ENCODE data around the gene IPCEF1.
"Not testable (repeated sequence)": the region's sequence is repeated elsewhere in the genome, so short reads cannot be mapped to it uniquely, and the experiment has no call there.

The IPCEF1 gene

DNA sequence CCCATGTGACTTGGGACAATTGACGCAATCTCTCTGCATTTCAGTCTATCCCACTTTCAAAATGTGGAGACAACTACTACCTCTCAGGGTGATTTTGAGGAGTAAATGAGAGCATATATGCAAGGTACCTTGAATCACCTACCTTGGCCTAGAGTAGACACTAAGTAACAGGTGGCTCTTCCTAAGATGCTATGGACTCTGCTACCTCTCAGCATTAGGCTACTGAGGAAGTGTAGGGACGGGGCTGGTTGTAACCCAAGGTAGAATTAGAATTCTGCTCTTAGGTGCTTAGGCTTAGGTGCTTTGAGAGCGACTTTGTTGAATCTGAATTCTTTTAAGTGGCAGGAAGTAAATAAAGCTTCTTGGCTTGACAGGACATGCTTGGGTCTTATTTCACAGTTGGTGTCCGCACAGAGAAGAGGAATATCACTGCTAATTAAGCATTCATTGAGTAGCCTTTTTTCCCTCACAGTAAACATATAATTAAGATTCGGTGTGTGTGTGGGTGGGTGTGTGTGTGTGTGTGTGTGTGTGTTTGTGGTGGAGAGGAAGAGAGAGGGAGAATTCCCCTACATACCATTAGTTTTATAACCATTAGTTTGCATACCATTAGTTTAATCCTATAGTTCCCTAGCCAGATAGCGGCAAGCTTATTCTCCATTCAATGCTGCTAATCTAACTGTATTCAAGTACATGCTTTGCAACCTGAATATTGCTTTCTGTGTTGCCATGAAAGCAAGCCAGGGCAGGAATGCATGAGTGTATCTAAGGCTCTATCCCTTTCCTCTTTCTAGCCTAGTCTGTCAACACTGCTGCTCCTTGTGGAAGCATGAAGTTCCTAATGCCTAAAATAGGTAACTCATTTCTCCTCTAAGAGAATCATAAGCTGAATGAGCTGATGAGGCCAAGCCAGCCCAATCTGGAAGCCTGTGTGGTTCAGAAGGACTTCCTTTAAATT is 112.5 kb downstream of the IPCEF1 start:
- DNase-seq, result no peak

DNA sequence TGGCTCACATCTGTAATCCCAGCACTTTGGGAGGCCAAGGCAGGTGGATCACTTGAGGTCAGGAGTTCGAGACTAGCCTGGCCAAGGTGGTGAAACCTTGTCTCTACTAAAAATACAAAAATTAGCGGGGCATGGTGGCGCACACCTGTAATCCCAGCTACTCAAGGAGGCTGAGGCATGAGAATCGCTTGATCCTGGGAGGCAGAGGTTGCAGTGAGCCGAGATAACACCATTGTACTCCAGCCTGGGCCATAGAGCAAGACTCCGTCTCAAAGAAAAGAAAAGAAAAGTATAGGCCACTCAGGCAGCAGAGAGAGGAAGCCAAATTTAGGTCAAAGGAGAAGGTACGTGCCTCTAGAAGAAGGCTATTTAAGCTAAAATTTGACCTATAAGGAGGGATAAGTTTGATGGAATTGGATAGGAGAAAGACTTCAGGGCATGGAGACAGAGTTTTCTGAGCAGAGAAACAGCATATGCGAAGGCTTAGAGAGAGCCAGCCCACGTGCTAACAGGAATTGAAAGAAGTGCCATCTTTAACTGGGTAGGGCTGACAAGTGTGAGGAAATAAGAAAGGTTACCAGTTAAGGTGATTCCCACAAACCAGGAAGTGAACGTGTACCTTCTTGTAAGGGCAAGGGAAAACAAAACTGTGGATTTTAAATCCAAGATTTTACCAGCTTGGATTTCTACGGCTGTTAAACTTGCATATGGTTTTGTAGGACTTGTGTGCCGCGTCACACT is 113.8 kb downstream of the IPCEF1 start:
- DNase-seq, result no peak

DNA sequence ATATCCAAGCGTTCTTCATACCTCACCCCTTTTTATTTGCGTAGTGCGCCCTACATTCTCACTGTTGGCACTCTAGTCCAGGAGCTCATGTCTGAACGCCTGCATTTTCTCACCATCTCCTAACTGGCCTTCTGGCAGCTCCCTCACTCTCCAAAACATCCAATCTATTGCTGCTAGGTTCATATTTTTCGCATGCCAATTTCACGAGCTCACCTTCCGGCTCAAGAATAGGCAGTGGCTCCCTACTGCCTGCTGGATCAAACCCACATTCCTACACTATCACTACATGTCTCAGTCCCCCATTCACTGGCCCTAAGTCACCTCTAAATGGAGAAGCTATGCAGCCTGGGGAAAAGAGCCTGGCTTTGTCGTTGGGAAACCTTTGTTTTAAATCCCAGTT is 115.0 kb downstream of the IPCEF1 start:
- DNase-seq, result no peak

DNA sequence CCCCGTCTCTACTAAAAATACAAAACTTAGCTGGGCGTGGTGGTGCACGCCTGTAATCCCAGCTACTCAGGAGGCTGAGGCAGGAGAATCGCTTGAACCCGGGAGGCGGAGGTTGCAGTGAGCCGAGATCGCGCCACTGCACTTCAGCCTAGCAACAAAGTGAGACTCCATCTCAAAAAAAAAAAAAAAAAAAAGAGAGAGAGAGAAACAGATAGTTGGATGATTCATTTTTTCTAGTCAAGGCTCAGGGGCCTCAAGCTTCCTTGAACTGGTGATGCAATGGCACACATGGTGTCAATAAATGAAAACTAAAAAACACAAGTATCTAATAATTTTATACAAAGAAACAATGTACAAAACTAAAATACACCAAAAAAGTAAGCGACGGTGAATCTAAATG is 115.5 kb downstream of the IPCEF1 start:
- not testable (repeated sequence) for DNase-seq

DNA sequence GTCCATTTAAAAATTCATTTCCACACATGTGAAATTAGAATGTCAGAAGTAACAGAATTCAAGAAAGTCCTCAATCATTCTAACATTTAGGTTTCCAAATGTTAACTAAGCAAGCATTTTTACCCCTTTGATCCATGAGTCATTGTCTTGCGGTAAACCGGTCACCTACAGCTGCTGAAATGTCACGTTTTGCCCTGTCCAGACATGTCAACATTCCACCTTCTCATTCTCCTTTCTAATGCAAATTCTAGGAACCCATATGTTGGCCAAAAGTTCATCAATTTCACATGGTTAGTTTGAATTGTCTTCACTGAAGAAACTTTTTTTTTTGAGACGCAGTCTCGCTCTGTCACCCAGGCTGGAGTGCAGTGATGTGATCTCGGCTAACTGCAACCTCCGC is 117.2 kb downstream of the IPCEF1 start:
- DNase-seq, result no peak

DNA sequence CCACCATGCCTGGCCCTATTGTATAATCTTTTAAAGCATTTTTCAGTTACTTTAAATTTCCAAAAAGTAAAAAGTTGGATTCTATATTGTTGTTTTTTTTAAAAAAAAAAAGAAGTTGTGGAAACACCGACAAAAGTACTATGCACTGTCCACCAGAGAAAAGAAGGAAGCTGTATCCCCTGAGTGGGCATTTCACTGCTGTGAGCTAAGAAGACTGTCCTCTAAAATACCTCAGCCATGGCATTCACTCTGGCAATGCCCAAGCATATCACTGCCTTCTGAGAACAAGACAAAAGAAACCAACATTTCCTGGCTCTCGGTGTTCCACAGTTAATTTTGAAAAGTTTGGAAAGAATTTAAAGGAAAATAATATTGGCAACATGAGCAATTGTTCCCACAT is 117.8 kb downstream of the IPCEF1 start:
- DNase-seq, result no peak

DNA sequence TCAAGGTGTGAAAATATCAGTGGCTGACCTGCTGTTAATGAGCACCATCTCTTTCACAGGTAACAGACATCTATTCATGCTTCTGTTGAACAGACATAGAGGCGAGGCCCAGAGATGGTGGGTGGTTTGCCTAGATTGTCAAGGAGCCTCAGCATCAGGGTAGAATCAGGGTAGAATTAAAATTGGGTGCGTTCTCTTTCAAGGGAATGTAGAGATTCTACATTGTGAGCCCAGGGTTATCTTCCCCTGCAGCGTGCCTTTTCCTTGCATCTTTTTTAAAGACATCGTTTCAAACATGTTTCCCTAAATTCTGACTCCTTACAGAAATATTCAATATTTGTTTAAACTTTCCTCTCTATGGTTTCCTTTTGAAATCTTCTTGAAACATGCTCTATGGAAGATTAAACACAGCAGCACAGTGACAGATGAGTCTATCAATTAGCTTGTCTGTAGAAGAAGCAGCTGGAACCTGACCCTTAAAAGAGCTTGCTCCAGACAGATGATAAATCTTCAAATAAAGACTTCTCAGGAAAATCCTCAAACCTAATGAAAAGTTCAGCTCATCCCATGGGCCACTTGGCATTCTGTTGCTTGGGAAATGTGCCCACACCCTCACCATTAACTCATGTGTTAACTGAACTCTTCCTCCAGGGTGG is 119.8 kb downstream of the IPCEF1 start:
- DNase-seq, result no peak

DNA sequence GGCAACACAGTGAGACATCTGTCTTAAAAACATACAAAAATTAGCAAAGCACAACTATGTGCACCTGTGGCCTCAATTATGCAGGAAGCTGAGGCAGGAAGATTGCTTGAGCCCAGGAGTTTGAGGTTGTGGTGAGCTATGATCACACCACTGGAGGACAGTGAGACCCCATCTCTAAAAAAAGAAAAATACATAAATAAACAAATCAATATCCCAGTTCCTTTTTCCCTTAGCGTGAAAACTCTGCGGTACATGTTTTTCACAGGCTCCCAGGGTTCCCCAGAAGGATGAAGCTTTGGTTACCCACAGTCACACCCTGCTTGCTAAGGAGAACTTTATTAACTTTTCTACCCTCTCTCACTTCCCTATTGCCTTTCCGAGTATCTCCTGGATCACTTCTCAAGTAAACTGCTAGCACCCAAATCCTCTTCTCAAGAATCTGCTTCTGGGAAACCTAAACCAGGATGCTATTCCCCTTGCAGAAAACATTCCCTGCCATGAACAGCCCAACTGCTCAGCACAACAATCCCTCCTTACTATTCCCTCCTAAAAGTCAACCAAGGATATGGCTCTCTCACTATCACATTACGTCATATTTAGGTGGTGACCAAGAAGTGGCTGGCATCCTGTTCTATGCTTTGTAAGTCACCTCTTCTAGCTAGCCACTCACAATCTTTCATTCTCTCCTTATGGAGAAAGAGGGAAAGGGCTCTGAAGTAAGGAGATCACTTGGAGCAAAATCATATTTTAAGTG is 122.4 kb downstream of the IPCEF1 start:
- DNase-seq, result no peak

DNA sequence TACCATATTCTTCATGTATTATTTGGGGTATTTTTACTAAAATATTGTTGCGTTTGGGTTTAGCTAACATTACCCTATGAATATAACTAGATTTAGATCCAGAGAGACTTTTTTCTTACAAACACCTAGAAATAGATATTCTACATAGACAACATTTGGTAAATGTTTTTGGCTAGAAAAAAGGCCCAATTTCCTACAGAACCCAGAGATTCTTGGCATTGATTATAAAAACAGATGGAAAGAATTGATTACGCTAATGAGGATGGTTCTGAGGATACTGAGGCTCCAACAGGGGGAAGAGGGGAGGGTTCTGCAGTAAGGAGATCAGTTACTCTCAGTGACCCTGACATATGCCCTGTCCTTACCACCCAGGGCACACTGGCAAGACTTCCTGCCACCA is 123.2 kb downstream of the IPCEF1 start:
- DNase-seq, result no peak

DNA sequence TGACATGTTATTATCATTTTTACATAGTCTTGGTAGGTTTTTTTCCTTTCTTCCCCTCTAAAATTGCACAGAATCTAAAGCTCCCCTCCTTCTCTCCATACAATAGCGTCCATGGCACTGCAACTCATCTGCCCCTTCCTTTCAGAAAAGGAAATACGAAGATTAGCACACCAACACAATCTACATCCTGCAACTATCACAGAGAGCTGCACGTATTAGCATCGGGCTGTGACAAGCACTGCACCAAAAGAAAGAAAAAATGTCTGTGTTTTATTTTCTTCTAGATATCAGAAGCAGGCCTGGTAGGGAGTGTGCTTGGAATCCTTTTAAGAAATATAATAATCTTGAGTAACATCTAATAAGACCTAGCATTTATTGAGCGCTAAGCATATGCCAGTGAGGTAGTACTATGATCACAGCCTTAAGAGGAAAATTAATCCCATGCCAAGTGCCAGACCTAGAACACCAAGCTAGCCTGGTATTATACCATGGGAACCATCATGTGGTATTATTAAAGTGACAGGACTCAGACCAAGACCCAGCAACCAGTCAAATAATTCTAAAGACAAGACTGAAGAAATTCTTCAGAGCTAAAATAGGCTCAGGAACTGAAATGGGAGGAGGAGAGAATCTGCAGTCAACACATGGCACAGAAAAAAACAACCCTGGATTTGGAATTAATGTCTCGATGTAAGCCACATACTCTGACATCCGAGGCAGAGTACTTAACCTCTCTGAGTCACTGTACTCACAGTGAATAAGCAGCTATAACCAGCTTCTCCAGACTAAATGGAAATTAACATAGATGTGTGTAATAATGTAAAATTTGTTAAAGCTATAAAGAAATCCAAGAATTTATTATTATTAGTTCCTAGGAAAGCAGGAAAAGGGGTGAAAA is 124.3 kb downstream of the IPCEF1 start:
- no peak for DNase-seq

DNA sequence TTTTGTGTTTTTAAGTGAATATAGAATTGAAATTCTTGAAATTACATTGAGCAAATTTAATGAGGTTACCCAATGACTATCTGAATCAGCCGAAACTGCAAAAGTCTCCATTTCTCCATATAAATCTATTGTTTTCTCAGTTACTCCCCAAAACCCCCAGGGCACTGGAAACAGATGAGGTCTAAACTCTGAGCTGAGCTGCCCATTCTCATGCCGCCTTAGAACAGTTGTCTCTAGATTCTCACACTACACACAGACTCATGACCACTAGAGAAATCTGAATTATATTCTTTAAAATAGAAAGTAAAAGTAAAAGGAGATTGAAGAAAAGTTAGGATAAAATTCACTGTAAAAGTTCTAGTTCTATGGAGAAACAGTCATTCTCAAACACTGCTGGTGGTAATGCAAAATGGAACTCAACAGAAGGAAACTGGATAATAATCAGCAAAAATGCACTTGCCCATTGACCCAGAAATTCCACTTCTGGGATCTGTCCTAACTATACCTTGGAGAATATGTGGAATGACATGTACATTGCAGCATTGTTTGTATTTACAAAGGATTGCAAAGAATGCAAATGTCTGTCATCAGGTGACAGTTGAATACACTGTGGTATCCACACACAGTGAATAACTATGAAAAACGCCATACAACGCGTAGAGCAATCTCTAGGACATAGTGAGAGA is 125.5 kb downstream of the IPCEF1 start:
- DNase-seq, result no peak

DNA sequence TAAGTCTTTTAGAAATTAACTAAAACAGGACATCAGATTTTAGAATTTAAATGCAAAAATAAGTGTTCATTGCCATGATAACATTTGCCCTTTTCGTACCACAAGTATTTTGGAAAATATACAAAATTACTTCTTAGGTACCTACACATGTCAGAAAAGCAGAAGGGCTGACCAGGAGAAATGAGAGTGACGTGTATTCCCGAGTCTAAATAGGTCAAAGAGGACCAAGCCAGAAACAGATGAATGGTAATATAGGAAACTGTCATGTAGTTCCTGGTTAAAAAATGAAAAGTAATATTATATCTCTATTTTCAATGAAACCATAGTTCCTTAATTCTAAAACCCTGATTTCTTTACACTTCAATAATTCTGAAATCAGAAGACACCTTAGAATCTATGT is 126.2 kb downstream of the IPCEF1 start:
- DNase-seq, result no peak

DNA sequence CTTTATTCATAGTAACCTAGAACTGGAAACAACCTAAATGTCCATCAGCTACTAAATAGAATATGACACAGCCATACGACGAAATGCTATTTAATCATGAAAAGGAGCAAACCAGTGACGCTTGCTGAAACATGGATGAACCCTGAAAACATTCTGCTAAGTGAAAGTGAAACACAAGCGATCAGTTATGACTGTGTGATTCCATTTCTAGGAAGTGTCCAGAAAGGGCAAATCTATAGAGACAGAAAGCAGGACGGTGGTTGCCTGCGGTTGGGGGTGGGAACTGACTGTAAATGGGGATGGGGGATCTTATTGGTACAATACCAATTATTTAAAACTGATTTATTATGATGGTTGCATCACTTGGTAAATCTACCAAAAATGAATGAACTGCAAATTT is 126.8 kb downstream of the IPCEF1 start:
- no peak for DNase-seq

DNA sequence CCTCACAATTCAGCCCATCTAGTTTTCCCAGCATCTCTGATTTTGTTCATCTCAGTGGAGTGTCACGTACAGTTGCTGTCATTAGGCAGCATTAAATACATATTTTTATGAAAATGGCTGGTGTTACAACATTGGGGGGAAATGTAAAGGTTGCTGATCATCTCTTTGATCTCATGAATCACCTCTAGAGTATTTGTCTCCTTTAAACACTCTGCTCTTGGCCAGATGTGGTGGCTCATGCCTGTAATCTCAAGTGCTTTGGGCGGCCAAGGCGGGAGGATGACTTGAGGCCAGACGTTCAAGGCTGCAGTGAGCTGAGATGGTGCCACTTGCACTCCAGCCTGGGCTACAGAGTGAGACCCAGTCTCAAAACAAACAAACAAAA is 128.1 kb downstream of the IPCEF1 start:
- DNase-seq, result no peak

DNA sequence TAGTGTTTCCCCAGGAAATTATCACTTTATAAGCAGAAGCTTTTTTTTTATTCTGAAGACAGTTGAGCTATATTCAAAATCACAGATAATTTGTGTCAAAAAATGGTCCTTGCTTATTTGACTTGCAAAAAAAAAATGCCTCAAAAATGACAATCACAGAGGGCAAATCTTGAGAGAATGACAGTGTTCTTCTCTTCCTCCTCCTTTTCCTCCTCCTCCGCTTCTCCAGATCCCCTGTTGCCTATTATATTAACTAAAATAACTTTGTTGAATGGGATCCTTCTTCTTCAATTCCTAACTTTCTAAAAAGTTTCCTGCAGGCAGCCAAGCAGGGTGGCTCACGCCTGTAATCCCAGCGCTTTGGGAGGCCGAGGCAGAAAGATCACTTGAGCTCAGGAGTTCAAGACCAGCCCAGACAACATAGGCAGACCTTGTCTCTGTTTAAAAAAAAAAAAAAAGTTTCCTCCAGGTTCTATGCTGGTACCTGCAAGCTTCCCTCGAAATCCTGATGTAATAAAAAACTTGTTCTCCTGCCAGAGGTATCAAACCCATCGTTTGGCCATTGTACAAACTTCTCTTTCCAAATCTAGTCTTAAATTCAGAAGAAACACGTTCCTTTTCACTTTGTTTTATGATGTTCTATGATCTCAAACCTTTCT is 128.6 kb downstream of the IPCEF1 start:
- DNase-seq, result no peak

DNA sequence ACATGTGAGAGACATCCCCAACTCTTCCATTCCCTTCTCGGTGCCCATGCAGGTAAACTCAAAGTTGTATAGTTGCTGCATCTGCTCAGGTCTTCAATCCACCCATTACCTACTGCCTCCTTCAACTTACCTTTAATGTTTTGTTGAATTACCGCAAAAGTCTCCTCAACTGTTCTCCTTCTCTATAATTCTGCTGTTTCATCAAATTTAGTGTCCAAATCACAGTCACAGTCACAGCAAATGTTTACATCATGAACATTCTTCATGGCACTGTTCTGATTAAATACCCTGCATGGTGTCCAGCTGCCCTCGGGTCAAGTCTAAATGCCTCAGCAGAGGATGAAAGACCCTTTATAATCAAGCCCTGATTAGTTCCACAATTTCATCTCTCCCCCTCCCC is 130.1 kb downstream of the IPCEF1 start:
- DNase-seq, result no peak

DNA sequence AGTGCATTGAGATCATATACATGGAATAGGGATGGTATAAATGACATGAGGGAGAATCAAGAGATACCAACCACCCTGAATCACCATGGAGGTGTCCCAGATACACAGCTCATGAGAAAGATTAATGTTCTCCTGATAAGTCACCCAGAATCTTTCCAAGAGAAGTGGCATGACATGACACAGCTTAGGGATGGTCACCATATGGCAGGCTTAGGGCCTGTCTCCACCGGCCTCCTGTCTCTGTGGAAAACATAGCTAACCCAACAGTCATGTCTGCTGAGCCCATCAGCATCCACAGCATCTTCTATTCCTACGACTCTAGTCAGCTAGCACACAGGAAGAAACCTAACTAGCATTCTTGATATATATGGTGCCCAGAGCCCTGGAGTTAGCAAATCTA is 133.3 kb downstream of the IPCEF1 start:
- DNase-seq, result peak; percentile 54

DNA sequence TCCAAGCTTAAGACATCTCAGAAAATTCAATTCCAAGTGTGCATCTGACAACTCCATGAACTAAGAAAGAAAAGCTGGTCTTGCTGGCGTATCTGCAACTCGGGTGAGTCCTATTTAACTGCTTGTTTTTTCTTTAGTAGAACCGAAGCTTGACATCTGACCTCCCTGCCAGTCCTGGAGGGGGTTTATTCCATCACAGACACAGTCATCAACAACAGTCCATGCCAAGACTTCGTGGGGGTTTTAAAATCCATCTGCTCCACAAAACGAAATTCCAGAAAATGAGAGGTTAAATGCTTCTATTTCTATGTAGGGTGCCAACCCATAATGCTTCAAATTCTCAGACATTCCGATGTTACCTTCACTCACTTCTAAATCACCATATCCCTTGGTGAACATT is 133.9 kb downstream of the IPCEF1 start:
- DNase-seq, result no peak

DNA sequence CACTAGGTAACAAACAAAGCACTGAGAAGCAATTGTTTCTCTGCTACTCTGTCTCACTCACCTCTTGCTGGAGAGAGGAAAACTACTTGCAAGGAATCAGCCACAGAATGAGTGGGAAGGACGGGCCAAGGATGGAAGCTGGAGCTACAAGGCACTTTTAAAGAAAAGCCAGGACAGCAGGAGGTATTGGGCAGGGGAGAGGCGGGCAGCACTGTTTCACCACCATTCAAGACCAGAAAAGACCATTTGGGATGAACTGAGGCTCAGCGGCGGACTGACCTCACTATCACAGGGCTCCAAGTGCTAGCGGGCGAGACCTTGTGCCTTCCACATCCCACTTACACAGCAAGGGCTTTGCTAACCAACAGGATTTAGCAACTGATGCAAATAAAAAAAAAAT is 137.4 kb downstream of the IPCEF1 start:
- no peak for DNase-seq

DNA sequence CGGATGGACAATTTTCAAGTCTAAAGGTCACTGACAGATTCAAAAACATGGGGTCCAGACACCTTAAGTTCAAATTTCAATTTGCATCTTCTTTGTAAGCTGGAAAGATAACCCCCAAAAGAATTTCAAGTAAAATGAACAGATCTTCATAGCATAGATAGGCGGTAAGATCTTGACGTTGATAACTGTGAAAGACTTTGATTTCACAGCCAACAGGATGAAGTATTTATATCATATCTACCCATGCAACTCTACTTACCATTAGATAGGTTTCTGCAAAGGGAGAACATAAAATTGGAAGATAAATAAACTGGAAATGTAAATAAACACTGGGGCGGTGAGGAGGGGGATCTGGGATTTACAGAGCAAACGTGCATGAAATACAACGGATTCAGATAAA is 137.8 kb downstream of the IPCEF1 start:
- DNase-seq, result no peak

DNA sequence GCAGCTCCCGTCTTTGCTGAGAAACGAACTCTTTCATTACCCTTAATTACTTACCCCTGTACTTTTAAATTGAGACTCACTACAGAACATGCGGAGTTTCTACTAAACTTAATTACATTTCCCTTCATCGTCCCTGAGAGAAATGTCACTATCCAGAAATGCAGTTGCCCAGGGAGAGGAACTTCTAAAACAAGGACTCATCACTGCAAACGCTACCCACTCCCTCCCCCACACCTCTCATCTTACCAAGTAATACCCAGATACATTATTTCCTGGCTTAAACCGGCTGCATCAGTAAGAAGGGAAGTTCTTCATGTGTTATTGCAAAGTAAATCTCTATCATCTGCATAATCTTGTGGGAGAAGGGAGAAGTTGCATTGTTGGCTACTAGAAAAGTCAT is 138.3 kb downstream of the IPCEF1 start:
- no peak for DNase-seq

Measured in NCI-H82 (cell line).